Hepatocyte (in vitro differentiated cells): ENCODE measurements around the gene XPO6. TPM values are rescaled to one million over a fixed set of nuclear protein-coding genes. Genes with fewer than 3 reads are reported as not detected.

ENCODE experiments used
- DNase-seq: peaks from one replicate; pipeline ENCODE4 v3.0.0-alpha.2; 2016; ENCODE audit warnings: low spot score
- H2AFZ ChIP-seq: fragments of 200-600 bp; sonication (generic); 2 replicates; pipeline ENCODE4 v1.6.0; 2016; ENCODE audit warnings: antibody characterized with exemption, mild to moderate bottlenecking
- H3K27ac ChIP-seq: fragments of 200-600 bp; sonication (generic); 2 replicates; pipeline ENCODE4 v1.5.1; 2016; ENCODE audit warnings: mild to moderate bottlenecking
- H3K27me3 ChIP-seq: fragments of 200-600 bp; sonication (generic); 2 replicates; pipeline ENCODE4 v1.6.1; 2016
- H3K36me3 ChIP-seq: fragments of 200-600 bp; sonication (generic); replicated peaks from 2 replicates; pipeline ENCODE4 v1.5.1; 2016; ENCODE audit warnings: low read depth; ENCODE audit not compliant: insufficient read depth
- H3K4me1 ChIP-seq: fragments of 200-600 bp; sonication (generic); 2 replicates; pipeline ENCODE4 v1.5.1; 2016; ENCODE audit warnings: mild to moderate bottlenecking, moderate library complexity; ENCODE audit not compliant: insufficient read depth
- H3K4me2 ChIP-seq: fragments of 200-600 bp; sonication (generic); 2 replicates; pipeline ENCODE4 v1.6.0; 2016
- H3K4me3 ChIP-seq: fragments of 200-600 bp; sonication (generic); 2 replicates; pipeline ENCODE4 v1.5.1; 2016; ENCODE audit warnings: mild to moderate bottlenecking
- H3K79me2 ChIP-seq: fragments of 200-600 bp; sonication (generic); 2 replicates; pipeline ENCODE4 v1.6.0; 2017; ENCODE audit warnings: mild to moderate bottlenecking
- H3K9me2 ChIP-seq: fragments of 200-600 bp; sonication (generic); replicated peaks from 2 replicates; pipeline ENCODE4 v1.6.0; 2017; ENCODE audit warnings: mild to moderate bottlenecking; ENCODE audit not compliant: insufficient read depth
- H3K9me3 ChIP-seq: fragments of 200-600 bp; sonication (generic); 2 replicates; pipeline ENCODE4 v1.5.1; 2016; ENCODE audit warnings: low read depth, mild to moderate bottlenecking
- H4K20me1 ChIP-seq: fragments of 200-600 bp; sonication (generic); 2 replicates; pipeline ENCODE4 v1.6.0; 2016; ENCODE audit warnings: mild to moderate bottlenecking; ENCODE audit not compliant: insufficient read depth, poor library complexity, severe bottlenecking
- CTCF ChIP-seq: fragments of 200-600 bp; sonication (generic); IDR thresholded peaks from 2 replicates; pipeline ENCODE4 v1.5.1; 2016; ENCODE audit warnings: antibody characterized with exemption, mild to moderate bottlenecking; ENCODE audit not compliant: poor library complexity
- EZH2 ChIP-seq: fragments of 200-600 bp; sonication (generic); IDR thresholded peaks from 2 replicates; pipeline ENCODE4 v1.6.1; 2016; ENCODE audit warnings: antibody characterized with exemption, mild to moderate bottlenecking, borderline replicate concordance
- EZH2phosphoT487 ChIP-seq: fragments of 200-600 bp; sonication (generic); IDR thresholded peaks from one replicate; pipeline ENCODE4 v1.6.1; 2018; ENCODE audit warnings: antibody characterized with exemption, mild to moderate bottlenecking, low read depth, moderate library complexity; ENCODE audit not compliant: unreplicated experiment, severe bottlenecking
- WGBS: methylation state at CpG from one replicate; pipeline ENCODE4 v1.1.6; 2016; ENCODE audit warnings: low lambda C conversion rate; ENCODE audit errors: missing lambda C conversion rate; 5-methylcytosine and 5-hydroxymethylcytosine counted together
- polyA plus RNA-seq: library from polyadenylated mRNA; unstranded; fragments of >200 nt; fragmentation: Nextera tagmentation; extraction: Ambion mirVana; gene quantifications from 2 replicates; pipeline ENCODE4 v1.2.1, GENCODE V29; 2016
- total RNA-seq: library from RNA; depleted of rRNA; stranded (reverse); fragments of >200 nt; gene quantifications from 2 replicates; pipeline ENCODE4 v1.2.3, GENCODE V29; 2014

The XPO6 gene
- total and polyA plus RNA-seq, 2 experiments from 2014 or later, result 39.8 to 111 TPM

DNA sequence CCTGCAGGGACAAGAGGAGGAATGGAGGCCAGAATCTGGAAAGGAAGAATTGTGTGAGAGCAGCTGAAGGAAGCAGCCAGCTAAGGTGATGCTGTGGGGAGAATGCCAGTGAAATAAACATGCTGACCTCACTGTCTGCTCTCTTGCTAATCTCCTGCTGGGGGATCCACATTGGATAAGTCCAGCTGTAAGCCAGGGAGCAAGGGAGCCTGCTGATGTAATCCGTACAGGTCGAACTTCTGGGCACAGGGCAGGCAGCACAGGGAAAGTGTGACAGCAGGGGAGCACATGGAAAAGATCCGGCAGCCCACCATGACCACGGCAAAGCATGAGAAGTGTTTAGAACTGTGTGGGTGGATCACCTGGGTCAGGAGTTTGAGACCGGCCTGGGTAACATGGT, 7.5 kb upstream of the XPO6 start:
- Histone ChIP-seq H3K9me2 (no peaks in the 10 kb centered on the region), H3K4me3 (no peak overlapping the region), H2AFZ (no peak overlapping the region), H3K36me3 (no peaks in the 10 kb centered on the region), H3K27me3 (no peaks in the 10 kb centered on the region), H3K4me1 (no peaks in the 10 kb centered on the region), H3K27ac (no peak overlapping the region), H3K79me2 (no peaks in the 10 kb centered on the region), H3K4me2 (no peak overlapping the region), H4K20me1 (no peaks in the 10 kb centered on the region), H3K9me3 (no peaks in the 10 kb centered on the region)
- 81% methylated on average over 5 of the region's 5 CpGs for WGBS
- TF ChIP-seq EZH2phosphoT487, result no peak
- TF ChIP-seq EZH2, result no peak
- TF ChIP-seq CTCF, result no peak
- DNase-seq, result peak; percentile 30

- no peaks in the 10 kb centered on the region for H3K4me1 ChIP-seq
- H4K20me1 ChIP-seq, result no peaks in the 10 kb centered on the region
- peak; percentile 23 for DNase-seq
- H2AFZ ChIP-seq, result no peak overlapping the region
- no peaks in the 10 kb centered on the region for H3K27me3 ChIP-seq
- H3K9me3 ChIP-seq, result no peaks in the 10 kb centered on the region
- no peak overlapping the region for H3K4me2 ChIP-seq
- WGBS, result 88% methylated on average over 4 of the region's 4 CpGs
- no peak for TF ChIP-seq EZH2
- TF ChIP-seq EZH2phosphoT487, result no peak
- TF ChIP-seq CTCF, result peak; percentile 37
- no peaks in the 10 kb centered on the region for H3K79me2 ChIP-seq
- no peaks in the 10 kb centered on the region for H3K36me3 ChIP-seq
- H3K4me3 ChIP-seq, result no peak overlapping the region
- H3K27ac ChIP-seq, result no peak overlapping the region
- no peaks in the 10 kb centered on the region for H3K9me2 ChIP-seq
Measured at GRCh38 chr16:28218109-28218508, 6.3 kb upstream of the XPO6 start.

DNA sequence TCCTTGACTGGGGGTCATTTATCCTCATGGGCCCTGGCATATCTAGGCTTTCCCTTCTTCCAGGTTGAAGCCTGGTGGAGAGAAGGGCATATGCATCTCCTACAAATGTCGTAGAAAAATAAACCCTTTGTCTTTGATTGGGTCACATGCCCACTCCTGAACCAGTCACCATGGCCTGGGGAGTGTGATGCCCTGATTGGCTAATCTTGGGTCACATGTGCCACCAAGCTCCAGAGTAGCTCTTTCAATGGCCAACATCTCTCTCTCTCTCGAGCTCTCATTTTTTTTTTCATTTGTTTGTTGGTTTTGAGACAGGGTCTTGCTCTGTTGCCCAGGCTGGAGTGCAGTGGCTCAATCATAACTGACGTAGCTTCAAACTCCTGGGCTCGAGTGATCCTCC, 5.6 kb upstream of the XPO6 start:
- H3K27ac ChIP-seq, result no peak overlapping the region
- TF ChIP-seq EZH2 (no peak), EZH2phosphoT487 (no peak), CTCF (no peak)
- no peaks in the 10 kb centered on the region for H4K20me1 ChIP-seq
- H3K27me3 ChIP-seq, result no peaks in the 10 kb centered on the region
- no peaks in the 10 kb centered on the region for H3K9me2 ChIP-seq
- no peak for DNase-seq
- H3K4me2 ChIP-seq, result no peak overlapping the region
- H3K4me1 ChIP-seq, result peaks cover 4% of the 10 kb centered on the region
- H3K9me3 ChIP-seq, result no peaks in the 10 kb centered on the region
- H3K79me2 ChIP-seq, result no peaks in the 10 kb centered on the region
- H2AFZ ChIP-seq, result no peak overlapping the region
- 90% methylated on average over 4 of the region's 4 CpGs for WGBS
- H3K4me3 ChIP-seq, result no peak overlapping the region
- no peaks in the 10 kb centered on the region for H3K36me3 ChIP-seq

DNA sequence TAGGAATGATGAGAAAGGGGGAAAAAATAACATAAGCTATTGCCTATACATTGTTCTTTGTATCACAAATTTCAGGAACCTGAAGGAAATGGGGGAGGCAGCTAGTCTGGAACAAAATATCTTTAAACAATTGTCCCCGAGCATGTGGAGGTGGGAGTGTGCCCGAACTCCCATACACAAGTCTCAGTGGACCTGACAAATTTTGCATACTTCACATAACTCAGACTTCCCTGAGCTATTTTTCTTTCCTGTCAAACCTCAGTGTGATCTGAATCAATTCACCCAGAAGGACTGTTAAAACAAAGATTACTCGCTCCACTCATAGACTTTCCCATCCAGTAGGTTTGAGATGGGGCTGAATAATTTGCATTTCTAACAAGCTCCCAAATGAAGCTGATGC, 1.6 kb upstream of the XPO6 start:
- 82% methylated on average over 3 of the region's 3 CpGs for WGBS
- TF ChIP-seq EZH2phosphoT487 (no peak), CTCF (no peak), EZH2 (no peak)
- no peaks in the 10 kb centered on the region for H3K36me3 ChIP-seq
- peaks cover 30% of the 10 kb centered on the region for H3K79me2 ChIP-seq
- no peak overlapping the region for H2AFZ ChIP-seq
- no peak overlapping the region for H3K4me3 ChIP-seq
- no peak overlapping the region for H3K4me2 ChIP-seq
- H3K9me3 ChIP-seq, result no peaks in the 10 kb centered on the region
- no peak overlapping the region for H3K27ac ChIP-seq
- no peaks in the 10 kb centered on the region for H3K27me3 ChIP-seq
- no peaks in the 10 kb centered on the region for H3K9me2 ChIP-seq
- DNase-seq, result no peak
- H3K4me1 ChIP-seq, result peaks cover 17% of the 10 kb centered on the region
- peaks cover 24% of the 10 kb centered on the region for H4K20me1 ChIP-seq
